WTC11 (cell line): ENCODE measurements around the gene EXOC1. TPM values are rescaled to one million over a fixed set of nuclear protein-coding genes. Genes with fewer than 3 reads are reported as not detected.

Experiments
- ATAC-seq: fragments of 200-7000 bp; cut with Tn5 transposase; 2 replicates; pipeline ENCODE4 v1.10.0; 2021; ENCODE audit warnings: mild to moderate bottlenecking, moderate library complexity
- CTCF ChIA-PET: fragments of 300-600 bp; sonication (Branson Sonifier 250); formaldehyde crosslinking; loops from one replicate; lab custom pipeline; 2021; ENCODE audit warnings: antibody characterized with exemption; lab: Charles Lee
- POLR2A ChIA-PET: fragments of 350-600 bp; sonication (Branson Sonifier 250); formaldehyde crosslinking; loops from one replicate; lab custom pipeline; 2021; ENCODE audit warnings: antibody characterized with exemption; lab: Charles Lee
- DNase-seq: peaks from one replicate; pipeline ENCODE4 v3.0.0; 2021; ENCODE audit warnings: low spot score
- H3K27ac Mint-ChIP-seq: 2 replicates; pipeline ENCODE4 v1.8.0; 2021; ENCODE audit warnings: mixed read lengths
- H3K27me3 Mint-ChIP-seq: 2 replicates; pipeline ENCODE4 v1.8.0; 2021; ENCODE audit warnings: low read depth, mild to moderate bottlenecking, moderate library complexity, mixed read lengths
- H3K36me3 Mint-ChIP-seq: 2 replicates; pipeline ENCODE4 v1.8.0; 2021; ENCODE audit warnings: mixed read lengths
- H3K4me1 Mint-ChIP-seq: 2 replicates; pipeline ENCODE4 v1.8.0; 2022; ENCODE audit warnings: mixed read lengths
- H3K4me3 Mint-ChIP-seq: 2 replicates; pipeline ENCODE4 v1.8.0; 2021; ENCODE audit warnings: mild to moderate bottlenecking, moderate library complexity, mixed read lengths
- H3K9me3 Mint-ChIP-seq: 2 replicates; pipeline ENCODE4 v1.8.0; 2021; ENCODE audit warnings: mixed read lengths
- AR ChIP-seq: fragments of 250-450 bp; sonication (Bioruptor Pico); IDR thresholded peaks from 2 replicates; pipeline ENCODE4 v1.9.0; 2021; ENCODE audit warnings: mild to moderate bottlenecking
- CREB1 ChIP-seq: sonication (generic); formaldehyde crosslinking; IDR thresholded peaks from 2 replicates; pipeline ENCODE4 v1.8.0; 2023; ENCODE audit warnings: mild to moderate bottlenecking, missing genetic modification reagents
- E2F1 ChIP-seq: sonication (generic); formaldehyde crosslinking; IDR thresholded peaks from 2 replicates; pipeline ENCODE4 v1.8.0; 2022; ENCODE audit warnings: mild to moderate bottlenecking, missing genetic modification reagents
- ELF4 ChIP-seq: sonication (generic); formaldehyde crosslinking; IDR thresholded peaks from 2 replicates; pipeline ENCODE4 v1.8.1; 2022; ENCODE audit warnings: low read depth, mild to moderate bottlenecking, moderate library complexity, missing genetic modification reagents
- ETV6 ChIP-seq: sonication (generic); formaldehyde crosslinking; IDR thresholded peaks from 2 replicates; pipeline ENCODE4 v1.8.1; 2022; ENCODE audit warnings: mild to moderate bottlenecking, missing genetic modification reagents
- FOXJ3 ChIP-seq: sonication (generic); formaldehyde crosslinking; IDR thresholded peaks from 2 replicates; pipeline ENCODE4 v1.9.0; 2021; ENCODE audit warnings: missing genetic modification reagents, mild to moderate bottlenecking, borderline replicate concordance
- FOXK1 ChIP-seq: sonication (generic); formaldehyde crosslinking; IDR thresholded peaks from 2 replicates; pipeline ENCODE4 v1.8.0; 2022; ENCODE audit warnings: mild to moderate bottlenecking, moderate library complexity, missing genetic modification reagents
- GABPB1 ChIP-seq: sonication (generic); formaldehyde crosslinking; IDR thresholded peaks from 2 replicates; pipeline ENCODE4 v1.8.1; 2023; ENCODE audit warnings: mild to moderate bottlenecking, missing genetic modification reagents
- GRHL2 ChIP-seq: fragments of 250-450 bp; sonication (Bioruptor Pico); IDR thresholded peaks from 2 replicates; pipeline ENCODE4 v1.8.0; 2022; ENCODE audit warnings: mild to moderate bottlenecking, moderate library complexity; ENCODE audit not compliant: insufficient replicate concordance, severe bottlenecking
- HMGXB4 ChIP-seq: sonication (generic); formaldehyde crosslinking; IDR thresholded peaks from 2 replicates; pipeline ENCODE4 v1.8.1; 2023; ENCODE audit warnings: mild to moderate bottlenecking, moderate library complexity, missing genetic modification reagents
- MYBL2 ChIP-seq: sonication (generic); formaldehyde crosslinking; IDR thresholded peaks from 2 replicates; pipeline ENCODE4 v1.8.1; 2023; ENCODE audit warnings: mild to moderate bottlenecking, moderate library complexity, missing genetic modification reagents
- NFATC4 ChIP-seq: fragments of 250-450 bp; sonication (Bioruptor Pico); IDR thresholded peaks from 2 replicates; pipeline ENCODE4 v1.9.0; 2021; ENCODE audit warnings: mild to moderate bottlenecking
- PRRX2 ChIP-seq: fragments of 250-450 bp; sonication (Bioruptor Pico); IDR thresholded peaks from 2 replicates; pipeline ENCODE4 v1.8.0; 2021; ENCODE audit warnings: mild to moderate bottlenecking
- RELA ChIP-seq: sonication (generic); formaldehyde crosslinking; IDR thresholded peaks from 2 replicates; pipeline ENCODE4 v1.8.1; 2022; ENCODE audit warnings: missing genetic modification reagents, mild to moderate bottlenecking, borderline replicate concordance
- SOX15 ChIP-seq: fragments of 250-450 bp; sonication (Bioruptor Pico); IDR thresholded peaks from 2 replicates; pipeline ENCODE4 v1.9.0; 2021; ENCODE audit warnings: mild to moderate bottlenecking
- SP1 ChIP-seq: sonication (generic); formaldehyde crosslinking; conservative IDR thresholded peaks from 2 replicates; pipeline ENCODE4 v1.8.1; 2022; ENCODE audit warnings: missing genetic modification reagents
- TEAD4 ChIP-seq: sonication (generic); formaldehyde crosslinking; IDR thresholded peaks from 2 replicates; pipeline ENCODE4 v1.8.0; 2022; ENCODE audit warnings: mild to moderate bottlenecking, missing genetic modification reagents
- TP53 ChIP-seq: sonication (generic); formaldehyde crosslinking; IDR thresholded peaks from 2 replicates; pipeline ENCODE4 v1.8.1; 2023; ENCODE audit warnings: mild to moderate bottlenecking, missing genetic modification reagents
- ZNF121 ChIP-seq: sonication (generic); formaldehyde crosslinking; IDR thresholded peaks from 2 replicates; pipeline ENCODE4 v1.8.0; 2023; ENCODE audit warnings: missing genetic modification reagents
- ZNF232 ChIP-seq: sonication (generic); formaldehyde crosslinking; IDR thresholded peaks from 2 replicates; pipeline ENCODE4 v1.8.0; 2022; ENCODE audit warnings: mild to moderate bottlenecking, missing genetic modification reagents
- ZNF416 ChIP-seq: fragments of 250-450 bp; sonication (Bioruptor Pico); IDR thresholded peaks from 2 replicates; pipeline ENCODE4 v1.9.0; 2021; ENCODE audit warnings: mild to moderate bottlenecking, inconsistent platforms
- total RNA-seq: library from RNA; stranded (reverse); gene quantifications from 3 replicates; pipeline ENCODE4 v1.2.3, GENCODE V29; 2021
- TF ChIP-seq, protein P1 (sequence below): sonication (generic); formaldehyde crosslinking; IDR thresholded peaks from 2 replicates; pipeline ENCODE4 v1.8.0; 2023; ENCODE audit warnings: missing genetic modification reagents, mild to moderate bottlenecking, borderline replicate concordance
- TF ChIP-seq, protein P2 (sequence below): sonication (generic); formaldehyde crosslinking; IDR thresholded peaks from 2 replicates; pipeline ENCODE4 v1.8.1; 2023; ENCODE audit warnings: mild to moderate bottlenecking, missing genetic modification reagents

EXOC1 gene
- total RNA-seq, 1 experiment from 2014 or later: 19.0 TPM

- TF ChIP-seq SOX15 (CRISPR knock-in tag) (no peak), ZNF416 (no peak), SP1 (CRISPR knock-in tag) (no peak), MYBL2 (no peak), GRHL2 (CRISPR knock-in tag) (no peak), PRRX2 (CRISPR knock-in tag) (no peak), ZNF232 (CRISPR knock-in tag) (no peak)
- TF ChIP-seq, all 79 proteins: peak for 0
- H3K4me1 Mint-ChIP-seq: no peaks in the 10 kb centered on the region
- H3K9me3 Mint-ChIP-seq: no peaks in the 10 kb centered on the region
- ChIA-PET CTCF (no interaction called here), POLR2A (no interaction called here)
- no peaks in the 10 kb centered on the region for H3K36me3 Mint-ChIP-seq
- H3K4me3 Mint-ChIP-seq: no peak overlapping the region
- no peaks in the 10 kb centered on the region for H3K27me3 Mint-ChIP-seq
- DNase-seq (no peak), ATAC-seq (no peak)
- H3K27ac Mint-ChIP-seq: no peak overlapping the region
Observed at GRCh38 chr4:55906323-55906722, 52.9 kb downstream of the EXOC1 start.

DNA sequence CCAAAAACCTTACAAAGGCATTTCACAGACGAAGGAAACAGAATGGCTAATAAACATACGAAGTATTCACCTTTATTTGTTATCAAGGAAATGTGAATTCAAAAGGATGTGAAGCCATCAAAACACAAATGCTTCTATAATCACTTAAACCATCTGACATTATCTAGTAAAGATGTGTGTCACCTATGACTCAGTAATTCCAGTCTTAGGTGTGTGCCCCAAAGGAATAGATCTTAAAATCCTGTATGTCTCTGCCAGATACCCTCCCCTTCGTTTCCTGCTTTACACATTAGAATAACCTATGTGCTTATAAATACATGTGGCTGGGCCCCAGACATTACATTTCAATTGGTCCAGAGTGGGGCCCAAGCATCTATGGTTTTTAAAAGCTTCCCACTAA lies 53.5 kb downstream of the EXOC1 start:
- CTCF ChIA-PET: no interaction called here

More for the DNA sequence above, 53.5 kb downstream of the EXOC1 start:
- Mint-ChIP-seq H3K4me1 (no peaks in the 10 kb centered on the region), H3K27ac (no peak overlapping the region), H3K4me3 (no peak overlapping the region), H3K27me3 (no peaks in the 10 kb centered on the region), H3K9me3 (no peaks in the 10 kb centered on the region), H3K36me3 (no peaks in the 10 kb centered on the region)
- TF ChIP-seq ELF4 (CRISPR knock-in tag): no peak
- TF ChIP-seq TP53 (CRISPR knock-in tag): no peak
- TF ChIP-seq RELA (CRISPR knock-in tag): no peak
- TF ChIP-seq GABPB1 (CRISPR knock-in tag): no peak
- no peak for TF ChIP-seq ZNF121 (CRISPR knock-in tag)
- no peak for TF ChIP-seq FOXJ3 (CRISPR knock-in tag)
- TF ChIP-seq TEAD4 (CRISPR knock-in tag): no peak
- TF ChIP-seq, protein P1, sequence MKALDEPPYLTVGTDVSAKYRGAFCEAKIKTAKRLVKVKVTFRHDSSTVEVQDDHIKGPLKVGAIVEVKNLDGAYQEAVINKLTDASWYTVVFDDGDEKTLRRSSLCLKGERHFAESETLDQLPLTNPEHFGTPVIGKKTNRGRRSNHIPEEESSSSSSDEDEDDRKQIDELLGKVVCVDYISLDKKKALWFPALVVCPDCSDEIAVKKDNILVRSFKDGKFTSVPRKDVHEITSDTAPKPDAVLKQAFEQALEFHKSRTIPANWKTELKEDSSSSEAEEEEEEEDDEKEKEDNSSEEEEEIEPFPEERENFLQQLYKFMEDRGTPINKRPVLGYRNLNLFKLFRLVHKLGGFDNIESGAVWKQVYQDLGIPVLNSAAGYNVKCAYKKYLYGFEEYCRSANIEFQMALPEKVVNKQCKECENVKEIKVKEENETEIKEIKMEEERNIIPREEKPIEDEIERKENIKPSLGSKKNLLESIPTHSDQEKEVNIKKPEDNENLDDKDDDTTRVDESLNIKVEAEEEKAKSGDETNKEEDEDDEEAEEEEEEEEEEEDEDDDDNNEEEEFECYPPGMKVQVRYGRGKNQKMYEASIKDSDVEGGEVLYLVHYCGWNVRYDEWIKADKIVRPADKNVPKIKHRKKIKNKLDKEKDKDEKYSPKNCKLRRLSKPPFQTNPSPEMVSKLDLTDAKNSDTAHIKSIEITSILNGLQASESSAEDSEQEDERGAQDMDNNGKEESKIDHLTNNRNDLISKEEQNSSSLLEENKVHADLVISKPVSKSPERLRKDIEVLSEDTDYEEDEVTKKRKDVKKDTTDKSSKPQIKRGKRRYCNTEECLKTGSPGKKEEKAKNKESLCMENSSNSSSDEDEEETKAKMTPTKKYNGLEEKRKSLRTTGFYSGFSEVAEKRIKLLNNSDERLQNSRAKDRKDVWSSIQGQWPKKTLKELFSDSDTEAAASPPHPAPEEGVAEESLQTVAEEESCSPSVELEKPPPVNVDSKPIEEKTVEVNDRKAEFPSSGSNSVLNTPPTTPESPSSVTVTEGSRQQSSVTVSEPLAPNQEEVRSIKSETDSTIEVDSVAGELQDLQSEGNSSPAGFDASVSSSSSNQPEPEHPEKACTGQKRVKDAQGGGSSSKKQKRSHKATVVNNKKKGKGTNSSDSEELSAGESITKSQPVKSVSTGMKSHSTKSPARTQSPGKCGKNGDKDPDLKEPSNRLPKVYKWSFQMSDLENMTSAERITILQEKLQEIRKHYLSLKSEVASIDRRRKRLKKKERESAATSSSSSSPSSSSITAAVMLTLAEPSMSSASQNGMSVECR: no peak
- no peak for TF ChIP-seq ETV6
- no peak for TF ChIP-seq E2F1 (CRISPR knock-in tag)
- TF ChIP-seq FOXK1 (CRISPR knock-in tag): no peak
- no peak for TF ChIP-seq NFATC4 (CRISPR knock-in tag)
- TF ChIP-seq AR (CRISPR knock-in tag): no peak
- no peak for TF ChIP-seq HMGXB4
- TF ChIP-seq CREB1: no peak
- TF ChIP-seq, protein P2, sequence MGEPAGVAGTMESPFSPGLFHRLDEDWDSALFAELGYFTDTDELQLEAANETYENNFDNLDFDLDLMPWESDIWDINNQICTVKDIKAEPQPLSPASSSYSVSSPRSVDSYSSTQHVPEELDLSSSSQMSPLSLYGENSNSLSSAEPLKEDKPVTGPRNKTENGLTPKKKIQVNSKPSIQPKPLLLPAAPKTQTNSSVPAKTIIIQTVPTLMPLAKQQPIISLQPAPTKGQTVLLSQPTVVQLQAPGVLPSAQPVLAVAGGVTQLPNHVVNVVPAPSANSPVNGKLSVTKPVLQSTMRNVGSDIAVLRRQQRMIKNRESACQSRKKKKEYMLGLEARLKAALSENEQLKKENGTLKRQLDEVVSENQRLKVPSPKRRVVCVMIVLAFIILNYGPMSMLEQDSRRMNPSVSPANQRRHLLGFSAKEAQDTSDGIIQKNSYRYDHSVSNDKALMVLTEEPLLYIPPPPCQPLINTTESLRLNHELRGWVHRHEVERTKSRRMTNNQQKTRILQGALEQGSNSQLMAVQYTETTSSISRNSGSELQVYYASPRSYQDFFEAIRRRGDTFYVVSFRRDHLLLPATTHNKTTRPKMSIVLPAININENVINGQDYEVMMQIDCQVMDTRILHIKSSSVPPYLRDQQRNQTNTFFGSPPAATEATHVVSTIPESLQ: no peak
- DNase-seq: no peak
- no peak for ATAC-seq
- POLR2A ChIA-PET: no interaction called here
